RWPE2 (cell line): ENCODE data around the gene WDR77.

ENCODE experiments used
- ATAC-seq: fragments of 200-7000 bp; cut with Tn5 transposase; 3 replicates; pipeline ENCODE4 v1.9.1; 2021; ENCODE audit warnings: low read depth
- DNase-seq: peaks from one replicate; pipeline ENCODE4 v3.0.0-alpha.2; 2020; ENCODE audit warnings: low spot score
- H3K27ac ChIP-seq: fragments of 450-650 bp; 2 replicates; pipeline ENCODE4 v1.5.1; 2017; ENCODE audit warnings: mild to moderate bottlenecking; ENCODE audit not compliant: poor library complexity, severe bottlenecking
- H3K27me3 ChIP-seq: fragments of 250-450 bp; sonication (Bioruptor Pico); 2 replicates; pipeline ENCODE4 v1.5.1; 2021; ENCODE audit warnings: mild to moderate bottlenecking, moderate library complexity; ENCODE audit not compliant: insufficient read depth, poor library complexity, severe bottlenecking
- H3K36me3 ChIP-seq: fragments of 250-450 bp; sonication (Bioruptor Pico); 2 replicates; pipeline ENCODE4 v1.5.1; 2020; ENCODE audit warnings: low read depth, mild to moderate bottlenecking, moderate library complexity
- H3K4me1 ChIP-seq: fragments of 250-450 bp; sonication (Bioruptor Pico); 2 replicates; pipeline ENCODE4 v1.5.1; 2021; ENCODE audit warnings: mild to moderate bottlenecking, moderate library complexity; ENCODE audit not compliant: insufficient read depth, poor library complexity, severe bottlenecking
- H3K4me3 ChIP-seq: fragments of 250-450 bp; sonication (Bioruptor Pico); 2 replicates; pipeline ENCODE4 v1.5.1; 2021; ENCODE audit warnings: mild to moderate bottlenecking, moderate library complexity; ENCODE audit not compliant: severe bottlenecking
- H3K9me3 ChIP-seq: fragments of 250-450 bp; sonication (Bioruptor Pico); 2 replicates; pipeline ENCODE4 v1.5.1; 2021; ENCODE audit warnings: mild to moderate bottlenecking, moderate library complexity; ENCODE audit not compliant: severe bottlenecking
- TF ChIP-seq, protein P1 (sequence below): fragments of 450-650 bp; IDR thresholded peaks from one replicate; pipeline ENCODE4 v1.5.1; 2017; ENCODE audit warnings: mild to moderate bottlenecking, moderate library complexity; ENCODE audit not compliant: poor library complexity, severe bottlenecking

Gene WDR77

DNA sequence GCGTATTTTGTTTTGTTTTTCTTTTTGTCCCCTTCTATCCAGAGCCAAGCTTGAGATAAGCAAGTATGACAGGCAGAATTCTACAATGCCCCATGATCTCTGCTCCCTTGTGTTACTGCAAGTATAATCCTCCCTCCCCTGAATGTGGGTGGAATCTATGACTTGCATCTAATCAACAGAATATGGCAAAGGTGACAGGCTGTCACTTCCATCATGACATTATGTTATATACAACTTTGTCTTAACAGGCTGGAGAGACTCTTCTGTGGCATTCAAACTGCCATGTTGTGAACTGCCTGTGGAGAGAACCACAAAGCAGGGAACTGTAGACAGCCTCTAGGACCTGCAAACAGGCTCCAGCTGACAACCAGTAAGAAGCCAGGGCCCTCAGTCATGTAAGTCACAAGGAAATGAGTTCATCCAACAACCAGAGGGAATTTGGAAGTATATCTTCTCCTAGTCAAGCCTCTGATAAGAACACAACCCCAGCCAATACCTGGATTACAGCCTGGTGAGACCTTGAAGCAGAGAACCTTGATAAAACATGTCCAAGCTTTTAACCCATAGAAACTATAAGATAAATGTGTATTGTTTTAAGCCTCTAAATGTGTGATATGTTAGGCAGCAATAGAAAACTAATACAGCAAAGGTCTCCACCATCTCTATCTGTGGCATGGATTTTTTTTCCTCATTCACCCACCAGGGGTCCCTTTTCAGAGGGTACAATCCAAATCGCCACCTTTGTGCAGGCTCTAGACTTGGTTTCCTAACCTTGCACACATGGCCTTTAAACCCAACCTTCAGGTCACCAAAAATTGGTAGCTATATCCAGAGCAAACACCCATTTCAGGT is 19.0 kb upstream of the WDR77 start:
- TF ChIP-seq, protein P1, sequence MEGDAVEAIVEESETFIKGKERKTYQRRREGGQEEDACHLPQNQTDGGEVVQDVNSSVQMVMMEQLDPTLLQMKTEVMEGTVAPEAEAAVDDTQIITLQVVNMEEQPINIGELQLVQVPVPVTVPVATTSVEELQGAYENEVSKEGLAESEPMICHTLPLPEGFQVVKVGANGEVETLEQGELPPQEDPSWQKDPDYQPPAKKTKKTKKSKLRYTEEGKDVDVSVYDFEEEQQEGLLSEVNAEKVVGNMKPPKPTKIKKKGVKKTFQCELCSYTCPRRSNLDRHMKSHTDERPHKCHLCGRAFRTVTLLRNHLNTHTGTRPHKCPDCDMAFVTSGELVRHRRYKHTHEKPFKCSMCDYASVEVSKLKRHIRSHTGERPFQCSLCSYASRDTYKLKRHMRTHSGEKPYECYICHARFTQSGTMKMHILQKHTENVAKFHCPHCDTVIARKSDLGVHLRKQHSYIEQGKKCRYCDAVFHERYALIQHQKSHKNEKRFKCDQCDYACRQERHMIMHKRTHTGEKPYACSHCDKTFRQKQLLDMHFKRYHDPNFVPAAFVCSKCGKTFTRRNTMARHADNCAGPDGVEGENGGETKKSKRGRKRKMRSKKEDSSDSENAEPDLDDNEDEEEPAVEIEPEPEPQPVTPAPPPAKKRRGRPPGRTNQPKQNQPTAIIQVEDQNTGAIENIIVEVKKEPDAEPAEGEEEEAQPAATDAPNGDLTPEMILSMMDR, result no peak
- DNase-seq (no peak), ATAC-seq (no peak)
- Histone ChIP-seq H3K9me3 (no peaks in the 10 kb centered on the region), H3K4me1 (no peaks in the 10 kb centered on the region), H3K4me3 (no peak overlapping the region), H3K36me3 (no peaks in the 10 kb centered on the region), H3K27ac (no peak overlapping the region), H3K27me3 (no peaks in the 10 kb centered on the region)

DNA sequence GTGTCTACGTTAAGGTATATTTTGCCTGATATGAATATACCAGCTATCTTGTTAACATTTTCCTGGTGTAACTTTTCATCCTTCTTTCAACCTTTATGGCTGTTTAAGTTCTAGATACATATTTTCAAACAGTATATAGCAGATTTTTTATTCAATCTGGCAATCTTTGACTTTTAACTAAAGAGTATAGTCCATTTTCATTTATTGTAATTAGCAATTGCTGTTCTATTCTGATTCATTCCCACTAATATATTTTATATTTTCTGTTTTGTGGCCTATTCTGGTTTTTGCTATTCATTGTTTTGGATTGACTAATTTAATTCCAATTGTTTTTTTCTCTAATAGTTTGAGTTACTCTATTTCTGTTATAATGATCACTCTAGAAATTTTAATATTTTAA is 17.4 kb upstream of the WDR77 start:
- ATAC-seq (no peak), DNase-seq (no peak)
- Histone ChIP-seq H3K36me3 (peaks cover 13% of the 10 kb centered on the region), H3K4me3 (no peak overlapping the region), H3K4me1 (no peaks in the 10 kb centered on the region), H3K9me3 (no peaks in the 10 kb centered on the region), H3K27ac (no peak overlapping the region), H3K27me3 (no peaks in the 10 kb centered on the region)
- TF ChIP-seq, protein P1, result no peak

DNA sequence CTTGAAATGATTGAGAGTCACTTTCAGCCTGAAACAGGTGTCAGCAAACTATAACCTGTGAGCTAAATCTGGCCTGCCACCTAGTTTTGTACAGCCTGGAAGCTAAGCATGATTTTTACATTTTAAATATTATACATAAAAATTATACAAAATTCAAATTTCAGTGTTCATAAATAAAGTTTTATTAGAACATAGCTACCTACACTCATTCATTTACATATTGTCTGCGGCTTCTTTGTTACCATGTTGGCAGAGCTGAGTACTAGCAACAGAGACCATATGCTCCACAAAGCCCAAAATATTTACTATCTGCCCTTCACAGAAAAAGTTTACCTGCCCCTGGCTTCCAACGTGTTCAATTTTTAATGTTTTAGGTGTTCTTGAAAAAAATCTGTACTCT is 16.7 kb upstream of the WDR77 start:
- Histone ChIP-seq H3K4me3 (no peak overlapping the region), H3K27me3 (no peaks in the 10 kb centered on the region), H3K9me3 (no peaks in the 10 kb centered on the region), H3K4me1 (no peaks in the 10 kb centered on the region), H3K27ac (no peak overlapping the region), H3K36me3 (peaks cover 20% of the 10 kb centered on the region)
- ATAC-seq, result no peak
- DNase-seq, result no peak
- TF ChIP-seq, protein P1, result no peak

DNA sequence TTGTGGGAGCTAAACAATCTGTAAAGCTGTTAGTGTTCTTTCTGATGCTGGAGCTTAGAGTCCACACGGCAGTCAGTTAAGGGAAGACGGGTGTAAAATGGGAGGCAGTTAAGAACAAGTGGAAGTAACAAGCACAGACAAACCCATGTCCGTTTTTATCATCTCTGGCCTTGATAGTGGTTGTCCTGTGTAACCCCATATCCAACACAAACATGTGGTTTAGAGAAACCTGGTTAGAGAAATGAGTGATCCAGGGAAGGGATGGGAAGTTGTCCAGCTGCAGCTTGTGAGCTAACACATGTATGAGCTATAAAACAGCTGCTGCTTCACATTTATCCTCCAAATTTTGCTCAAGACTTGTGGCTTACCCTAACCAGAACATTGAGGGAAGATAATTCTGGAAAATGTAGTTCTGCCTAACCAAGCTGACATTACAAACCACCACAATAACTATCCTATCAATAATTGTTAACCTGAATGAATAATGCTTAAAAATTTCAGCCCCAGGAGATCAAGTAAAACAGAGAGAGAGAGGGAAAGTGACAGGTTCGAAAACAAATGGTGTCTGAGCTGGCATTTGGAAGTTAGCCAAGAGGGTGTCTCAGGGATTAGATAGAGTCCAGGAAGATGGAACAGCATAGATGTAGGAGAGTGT is 14.1 kb upstream of the WDR77 start:
- H3K36me3 ChIP-seq, result peaks cover 46% of the 10 kb centered on the region
- TF ChIP-seq, protein P1, result no peak
- no peaks in the 10 kb centered on the region for H3K4me1 ChIP-seq
- DNase-seq (no peak), ATAC-seq (no peak; the same call in 2 of the 3 replicates)
- H3K27ac ChIP-seq, result no peak overlapping the region
- no peak overlapping the region for H3K4me3 ChIP-seq
- H3K27me3 ChIP-seq, result no peaks in the 10 kb centered on the region
- no peaks in the 10 kb centered on the region for H3K9me3 ChIP-seq
